Glomerular visceral epithelial cell (primary cell): ENCODE results near the gene GABRP.

Experiments used
- DNase-seq: peaks from one replicate; pipeline ENCODE4 v3.0.0-alpha.2; 2016; ENCODE audit errors: extremely low spot score

Gene GABRP

DNA sequence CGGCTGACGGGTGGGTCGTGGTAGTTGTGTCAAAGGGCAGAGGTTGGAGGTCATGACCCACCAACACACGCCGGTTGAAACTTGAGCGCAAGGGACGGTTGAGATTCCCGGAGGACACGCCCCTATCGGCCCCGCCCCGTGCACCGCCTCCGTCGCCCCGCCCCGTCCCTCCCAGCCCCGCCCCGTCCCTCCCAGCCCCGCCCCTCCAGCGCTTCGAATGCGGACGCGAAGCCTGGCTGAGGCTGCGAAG lies 78.1 kb downstream of the GABRP start:
- no peak for DNase-seq

DNA sequence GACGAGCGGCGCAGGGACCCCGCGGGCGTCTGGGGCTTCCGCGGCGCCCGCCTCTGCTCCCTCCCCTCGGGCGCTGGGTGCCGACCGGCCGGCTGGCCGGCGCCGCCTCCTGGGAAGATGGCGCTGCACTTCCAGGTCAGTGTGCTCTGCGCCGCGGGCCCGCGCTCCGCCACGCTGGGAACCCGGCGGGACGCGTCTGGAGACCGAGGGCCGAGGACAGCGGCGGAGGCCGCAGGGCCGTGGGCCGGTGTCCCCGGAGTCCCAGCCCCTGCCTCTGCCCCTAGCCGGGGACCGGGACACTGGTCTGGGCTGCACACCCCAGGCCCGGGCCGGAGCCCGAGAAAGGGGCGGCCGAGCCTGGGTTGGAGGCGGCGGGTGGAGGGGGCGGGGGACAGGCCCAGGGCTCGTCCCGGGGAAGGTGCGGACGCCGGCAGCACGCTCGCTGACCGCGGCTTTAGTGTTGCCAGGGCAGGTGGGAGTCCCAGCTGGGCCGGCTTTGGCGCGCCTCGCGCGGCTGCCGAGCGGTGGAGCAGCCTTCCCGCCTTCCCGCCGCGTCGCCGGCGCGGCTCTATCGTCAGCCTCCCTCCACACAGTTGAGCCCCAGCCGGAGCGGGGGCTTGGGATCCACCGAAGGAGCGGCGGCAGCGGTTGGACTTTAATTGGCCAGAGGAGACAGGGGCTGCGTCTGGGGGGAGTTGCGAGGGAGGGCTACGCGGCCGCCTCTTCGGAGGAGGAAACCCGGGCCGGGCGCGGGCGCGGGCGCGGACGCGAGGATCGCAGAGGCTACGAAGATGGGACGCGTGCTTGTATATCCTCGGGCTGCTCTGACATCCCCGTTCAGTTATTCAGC lies 78.6 kb downstream of the GABRP start, which contains the start of gene RANBP17:
Gene RANBP17, plus strand, starts transcription at position 102 of the 850 bp plus-strand sequence.
- peak; percentile 85 for DNase-seq

DNA sequence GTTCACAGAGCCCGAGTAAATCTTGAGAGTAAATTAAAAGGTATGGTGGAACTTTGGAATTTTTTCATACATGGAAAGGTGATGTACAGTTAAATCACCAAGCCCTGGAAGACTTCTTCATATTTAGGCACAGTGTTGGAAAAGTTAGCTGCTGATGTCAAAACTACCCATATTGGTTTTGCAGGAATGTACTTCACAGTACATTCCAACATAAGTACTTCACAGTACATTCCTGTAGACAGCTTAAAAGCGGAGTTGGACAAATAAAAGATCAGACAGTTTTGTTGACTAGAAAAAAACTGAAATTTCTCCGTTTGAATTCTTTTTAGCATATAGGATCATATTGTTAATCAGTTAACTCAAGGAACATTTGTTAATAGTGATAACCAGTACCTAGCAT lies 80.1 kb downstream of the GABRP start:
- DNase-seq = peak; percentile 27
